ENCODE measurements around the gene MACO1. TPM values are rescaled to one million over a fixed set of nuclear protein-coding genes. Genes with fewer than 3 reads are reported as not detected.

MACO1 gene
- total and polyA plus RNA-seq, 9 of the 15 experiments (the other 6 are each of a cell fraction or from before 2014, with no cell fraction given) = 4.6 to 28.4 (median 21.7) TPM

GRCh38 chr1:25526753-25527152 lies 96.1 kb downstream of the MACO1 start (continued):
- 0 out of 2 replicates have a peak, but pooled peaks have one; percentile 3 for TF ChIP-seq REST (IDR thresholded peaks at IDR 0.05; ENCODE audit: borderline replicate concordance)
- no peak for TF ChIP-seq REST (CRISPR knock-in tag; IDR thresholded peaks at IDR 0.05; ENCODE audit: low read depth)
- 0 out of 4 replicates have a peak, but pooled peaks of 1 of the 2 experiments have one; percentile 39 for TF ChIP-seq KDM1A (IDR thresholded peaks at IDR 0.05)
- peak; percentile 61 for TF ChIP-seq NFE2 (IDR thresholded peaks at IDR 0.05; ENCODE audit: low read depth)
- TF ChIP-seq ZEB2 (IDR thresholded peaks at IDR 0.05) = 0 out of 2 replicates have a peak, but pooled peaks have one; percentile 29
- 0 out of 4 replicates have a peak, but pooled peaks of 1 of the 2 experiments have one; percentile 4 for TF ChIP-seq RCOR1 (IDR thresholded peaks at IDR 0.05; ENCODE audit: borderline replicate concordance in 1 of 2, low read depth in 2 of 2, low read length in 2 of 2)
- TF ChIP-seq RBM25 (IDR thresholded peaks at IDR 0.05; ENCODE audit: low read depth, low read length, severe bottlenecking) = peak; percentile 46
- TF ChIP-seq BCOR (IDR thresholded peaks at IDR 0.05) = peak; percentile 42; the same call in 1 of the 2 replicates
- TF ChIP-seq CBFB (CRISPR knock-in tag; IDR thresholded peaks at IDR 0.05) = no peak
- TF ChIP-seq ZNF121 (CRISPR knock-in tag; conservative IDR thresholded peaks at IDR 0.05) = peak; percentile 64

Data from K562 (cell line).